Ovary (tissue), 9 donors: ENCODE data around the gene DSP. TPM values are rescaled to one million over a fixed set of nuclear protein-coding genes. Genes with fewer than 3 reads are reported as not detected.

Experiments used
- DNase-seq, 5 donors: peaks; one replicate each; pipeline ENCODE4 v3.0.0-alpha.2; 2019 to 2020
- H3K27ac ChIP-seq, 2 donors: fragments of 200-600 bp; one replicate each; pipeline versions ENCODE4 v1.5.1 to v1.8.0; 2019 to 2022
- H3K27me3 ChIP-seq: fragments of 200-600 bp; one replicate; pipeline ENCODE4 v1.8.0; 2022
- H3K36me3 ChIP-seq: fragments of 200-600 bp; sonication (generic); one replicate; pipeline ENCODE4 v1.5.1; 2019
- H3K4me1 ChIP-seq: one replicate; pipeline ENCODE4 v1.8.1; 2013; ENCODE audit warnings: mild to moderate bottlenecking, moderate library complexity; ENCODE audit not compliant: insufficient read depth
- H3K4me3 ChIP-seq: fragments of 200-600 bp; sonication (generic); one replicate; pipeline ENCODE4 v1.5.1; 2017
- H3K9me3 ChIP-seq, 2 donors: fragments of 200-600 bp in 1 of 2; sonication (generic) in 1 of 2; one replicate each; pipeline versions ENCODE4 v1.5.1 to v1.8.1; 2013 to 2019; ENCODE audit warnings: mild to moderate bottlenecking in 1 of 2, moderate library complexity in 1 of 2
- CTCF ChIP-seq, 3 donors: fragments of 450-650 bp in 2 of 3; fragments of 200-600 bp in 1 of 3; IDR thresholded peaks; one replicate each; pipeline versions ENCODE4 v1.5.1 to v1.8.0; 2016 to 2022; ENCODE audit warnings: antibody characterized with exemption in 3 of 3, mild to moderate bottlenecking in 1 of 3
- EP300 ChIP-seq: sonication (generic); formaldehyde crosslinking; IDR thresholded peaks from one replicate; pipeline ENCODE4 v1.6.1; 2017; ENCODE audit warnings: antibody characterized with exemption
- POLR2A ChIP-seq: fragments of 450-650 bp; IDR thresholded peaks from one replicate; pipeline ENCODE4 v1.6.1; 2017; ENCODE audit warnings: antibody characterized with exemption, mild to moderate bottlenecking, moderate library complexity
- WGBS, 3 donors: extraction: QIAGEN DNeasy Blood & Tissue Kit in 1 of 3; methylation state at CpG; one replicate each; pipeline versions ENCODE4 v1.1.5 to v1.1.7; 2013 to 2017; 5-methylcytosine and 5-hydroxymethylcytosine counted together
- intact Hi-C, 4 donors: fragments of 100-400 bp; cut with DNase I; formaldehyde crosslinking; loops; one replicate each; pipeline versions ENCODE4 v1.11.0 to v1.15.1; 2022 to 2023
- polyA plus RNA-seq, 2 donors: library from polyadenylated mRNA; stranded (reverse); fragments of 200-250 nt in 1 of 2; fragments of 350-450 nt in 1 of 2; fragmentation: Illumina TruSeq in 1 of 2; extraction: RNeasy Lipid Tissue Mini Kit (QIAGEN cat#74804) in 1 of 2; gene quantifications; one replicate each; pipeline ENCODE4 v1.2.3, GENCODE V29; 2013 to 2014
- total RNA-seq, 7 donors: library from RNA; depleted of rRNA in 2 of 7; stranded (reverse); fragments of >200 nt in 2 of 7; fragmentation: NEBNext Ultra II Directional in 3 of 7; extraction: Animal tissue kit (Norgen Biotek cat#: 25700) in 3 of 7; gene quantifications; one replicate each; pipeline versions ENCODE4 v1.1.0 to v1.2.4, GENCODE V29; 2016 to 2023
- donor health status: DM: no; HTN: no; CAD: no; lungs with moderate emphysema.
- donor health status: DM: no; HTN: no; CAD: no.
- donor health status: Bipolar disorder and iron deficiency.
- donor health status: DM: yes; HTN: yes; CAD: no.
- donor health status: DM: no; HTN: no; CAD: no.
- donor health status: DM: yes; HTN: yes; CAD: no.

DSP gene
- total and polyA plus RNA-seq, 9 donors = 2.1 to 65.7 (median 6.7) TPM

- TF ChIP-seq EP300 (no peak), CTCF (IDR thresholded peaks at IDR 0.05) (no peak), POLR2A (no peak)
- WGBS, 3 donors = 28 to 38% (median 34%) methylated on average over 9 of the region's 9 CpGs
These were observed 91.2 kb downstream of the DSP start for GRCh38 chr6:7632501-7633290.

DNA sequence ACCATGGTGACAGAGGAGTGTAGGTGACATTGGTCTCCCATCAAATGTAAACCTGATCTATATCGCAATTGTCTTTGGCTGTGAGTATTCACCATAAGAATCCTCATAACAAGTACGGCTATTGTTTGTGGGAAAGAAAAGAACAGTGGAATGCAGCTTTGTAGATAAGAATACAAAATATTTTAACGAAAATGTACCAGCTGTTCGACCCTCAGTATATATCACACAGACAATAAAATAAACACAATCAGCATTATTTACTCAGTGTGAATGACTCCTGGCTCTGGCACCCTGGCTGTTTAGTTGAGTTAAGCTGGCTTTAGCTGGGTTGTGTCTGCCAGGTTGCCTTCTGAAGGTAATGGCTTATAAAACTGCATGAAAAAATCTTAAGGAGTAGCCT lies 91.9 kb downstream of the DSP start:
- Histone ChIP-seq H3K27me3 (no peaks in the 10 kb centered on the region), H3K9me3 (no peaks in the 10 kb centered on the region), H3K36me3 (no peaks in the 10 kb centered on the region), H3K27ac (no peak overlapping the region), H3K4me1 (peaks cover 7% of the 10 kb centered on the region), H3K4me3 (no peak overlapping the region)
- DNase-seq = no peak
- 3 to 17% (median 4%) methylated on average over 4 of the region's 4 CpGs for WGBS, 3 donors
- no peak for TF ChIP-seq EP300
- no peak for TF ChIP-seq CTCF (IDR thresholded peaks at IDR 0.05)
- TF ChIP-seq POLR2A = no peak
- intact Hi-C loops = no loop called here

More at GRCh38 chr6:7632501-7633290, 91.2 kb downstream of the DSP start:
- intact Hi-C loops = no loop called here
- Histone ChIP-seq H3K27me3 (no peaks in the 10 kb centered on the region), H3K27ac (no peak overlapping the region), H3K36me3 (no peaks in the 10 kb centered on the region), H3K4me1 (peaks cover 7% of the 10 kb centered on the region), H3K9me3 (no peaks in the 10 kb centered on the region), H3K4me3 (no peak overlapping the region)
- DNase-seq = no peak

DNA sequence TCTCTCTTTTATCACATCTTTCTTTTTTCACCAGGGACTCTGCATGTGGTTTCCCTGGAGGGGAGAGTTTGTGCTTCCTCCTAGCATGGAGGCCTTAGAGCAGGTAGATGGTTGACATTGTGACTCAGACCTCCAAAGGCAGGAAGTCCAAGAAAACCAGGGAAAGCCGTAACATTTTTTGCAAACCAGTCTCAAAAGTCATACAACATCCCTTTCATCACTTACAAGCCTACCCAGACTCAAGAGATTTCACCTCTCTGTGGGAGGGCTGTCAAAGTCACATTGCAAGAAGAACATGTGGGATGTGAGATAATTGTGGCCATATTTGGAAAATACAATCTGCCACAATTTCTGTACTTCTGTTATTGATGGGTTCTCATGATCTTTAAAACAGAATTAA lies 94.7 kb downstream of the DSP start:
- no peaks in the 10 kb centered on the region for H3K9me3 ChIP-seq
- H3K27me3 ChIP-seq = no peaks in the 10 kb centered on the region
- no peaks in the 10 kb centered on the region for H3K36me3 ChIP-seq
- no peak overlapping the region for H3K4me3 ChIP-seq
- DNase-seq = no peak
- peaks cover 7% of the 10 kb centered on the region for H3K4me1 ChIP-seq
- 90 to 95% (median 95%) methylated on average over 1 of the region's 1 CpG for WGBS, 3 donors
- TF ChIP-seq CTCF (IDR thresholded peaks at IDR 0.05) = no peak
- no peak for TF ChIP-seq POLR2A
- no peak for TF ChIP-seq EP300
- intact Hi-C loops = no loop called here
- no peak overlapping the region for H3K27ac ChIP-seq

Other genes starting within 250 kb of the DSP start
- 100 to 1,000 TPM in 5 of 7 donors, 10 to 100 TPM in 2; 42.3 to 166 (median 123) TPM for gene SSR1, start 228.5 kb upstream of the DSP start, total RNA-seq
- 100 to 1,000 TPM in 1 of 2 donors, 10 to 100 TPM in 1; 45.0 to 111 TPM for gene SSR1, start 228.5 kb upstream of the DSP start, polyA plus RNA-seq
- gene CAGE1, start 151.9 kb upstream of the DSP start, total RNA-seq = not detected
- not detected for gene CAGE1, start 151.9 kb upstream of the DSP start, polyA plus RNA-seq
- gene RIOK1, start 151.9 kb upstream of the DSP start, total RNA-seq = 10 to 100 TPM; 11.2 to 33.2 (median 18.5) TPM
- 10 to 100 TPM; 11.7 to 17.3 TPM for gene RIOK1, start 151.9 kb upstream of the DSP start, polyA plus RNA-seq
- gene SNRNP48, start 48.5 kb downstream of the DSP start, total RNA-seq = 10 to 100 TPM in 6 of 7 donors, 1 to 10 TPM in 1; 8.6 to 19.6 (median 12.3) TPM
- 10 to 100 TPM in 1 of 2 donors, 1 to 10 TPM in 1; 9.8 to 11.7 TPM for gene SNRNP48, start 48.5 kb downstream of the DSP start, polyA plus RNA-seq
- 10 to 100 TPM in 2 of 7 donors, 1 to 10 TPM in 5; 3.4 to 15.9 (median 6.7) TPM for gene BMP6, start 184.4 kb downstream of the DSP start, total RNA-seq
- 10 to 100 TPM; 24.9 to 28.1 TPM for gene BMP6, start 184.4 kb downstream of the DSP start, polyA plus RNA-seq